VCaP (cell line): ENCODE measurements around the gene ZNF865.

Source experiments
- H3K27ac ChIP-seq: fragments of 450-650 bp; 2 replicates; pipeline ENCODE4 v1.5.1; 2017
- CTCF ChIP-seq: fragments of 450-650 bp; conservative IDR thresholded peaks from 2 replicates; pipeline ENCODE4 v1.5.1; 2017; ENCODE audit warnings: mild to moderate bottlenecking, moderate library complexity

Gene ZNF865

DNA sequence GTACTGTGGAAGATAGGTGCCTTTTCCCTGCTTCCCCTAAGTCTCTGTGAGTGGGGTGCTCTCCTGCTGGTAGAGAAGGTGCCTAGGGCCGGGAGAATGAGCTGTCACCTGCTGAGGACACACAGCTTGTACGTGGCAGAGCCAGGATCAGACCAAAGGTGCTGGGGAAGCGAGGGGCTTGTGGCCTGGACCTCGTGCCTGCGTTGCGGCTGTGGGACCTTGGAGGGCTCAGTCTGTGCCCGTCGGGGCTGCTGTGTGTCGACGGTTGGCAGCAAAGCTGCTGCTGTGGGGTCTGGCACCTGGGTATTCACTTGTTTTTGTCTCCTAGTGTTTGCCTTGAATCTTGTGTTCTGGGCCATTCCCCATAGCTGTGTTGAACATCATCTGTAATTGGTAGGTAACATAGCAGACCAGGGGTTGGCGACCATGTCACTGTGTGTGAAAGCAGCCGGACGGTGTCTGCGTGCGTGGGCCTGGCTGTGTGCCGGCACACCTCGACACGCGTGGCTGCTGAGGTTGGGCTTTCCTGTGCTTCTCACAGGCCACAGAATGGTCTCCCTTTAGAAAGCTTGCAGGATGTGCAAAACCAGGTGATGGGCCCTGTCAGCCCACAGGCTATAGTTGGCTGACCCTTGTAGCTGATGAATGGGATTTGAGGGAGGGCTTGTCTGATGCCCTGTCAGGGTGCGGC lies 58.5 kb downstream of the ZNF865 start:
- no peak for TF ChIP-seq CTCF

GRCh38 chr19:55666343-55667005 lies 61.0 kb downstream of the ZNF865 start:
- TF ChIP-seq CTCF = no peak
- no peak overlapping the region for H3K27ac ChIP-seq

More for the DNA sequence above, 58.5 kb downstream of the ZNF865 start:
- H3K27ac ChIP-seq = no peak overlapping the region
